ENCODE results near the gene DNAJB2. TPM values are rescaled to one million over a fixed set of nuclear protein-coding genes. Genes with fewer than 3 reads are reported as not detected.

DNAJB2 gene
- total RNA-seq: 21.7 and 47.6 TPM in 2 replicates

DNA sequence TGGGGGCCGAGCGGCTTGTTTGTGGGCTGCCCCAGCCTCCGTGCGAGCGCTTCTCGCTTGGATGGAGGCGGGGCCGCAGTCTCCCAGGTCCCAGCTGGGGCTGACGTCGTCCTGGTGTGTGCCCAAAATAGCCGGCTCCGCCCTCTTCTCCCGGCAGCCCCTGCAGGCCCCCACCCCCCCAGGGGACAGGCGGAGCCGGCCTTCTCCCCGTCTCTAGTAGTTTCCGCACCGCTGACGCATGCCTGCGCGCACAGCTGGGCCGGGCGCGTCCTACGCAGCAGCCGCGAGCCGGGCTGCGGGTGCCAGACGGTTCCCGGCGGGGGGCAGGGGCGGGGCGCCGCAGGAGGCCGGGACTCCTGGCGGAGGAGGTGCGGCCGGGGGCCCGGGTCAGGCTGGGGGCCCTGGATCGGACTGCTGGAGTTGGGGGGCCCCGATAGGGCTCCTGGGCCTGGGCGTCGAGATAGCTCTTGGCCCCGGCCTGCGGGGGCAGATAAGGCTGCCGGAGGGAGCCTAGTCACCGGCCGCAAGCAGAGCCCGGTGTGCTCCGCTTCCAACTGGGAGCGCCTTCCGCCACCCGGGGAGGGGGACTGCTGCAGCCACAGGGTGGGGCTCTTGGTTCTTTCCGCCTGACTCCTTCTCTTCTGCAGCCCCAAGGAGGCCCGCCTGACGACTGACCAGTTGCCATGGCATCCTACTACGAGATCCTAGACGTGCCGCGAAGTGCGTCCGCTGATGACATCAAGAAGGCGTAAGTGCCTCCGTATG is at the start of gene DNAJB2:
Gene DNAJB2, plus strand, starts transcription at position 216 of the 765 bp plus-strand sequence. Its CDS starts 468 bp downstream, at position 684.

GRCh38 chr2:219245148-219245898 is 33.8 kb upstream of the DNAJB2 start, which contains the start of the genes GLB1L and STK16:
Gene GLB1L (minus strand): TSS chr2:219245444. CDS start chr2:219243573, 1,871 bp downstream.
Gene STK16 (plus strand): TSS chr2:219245479. CDS start chr2:219246000, 521 bp downstream.

GRCh38 chr2:219252900-219253752 is 26.0 kb upstream of the DNAJB2 start, which contains the start of gene TUBA4B:
Gene TUBA4B (plus strand): TSS chr2:219253243. CDS start chr2:219253408, 165 bp downstream.

GRCh38 chr2:219253753-219254589 is 25.2 kb upstream of the DNAJB2 start, which contains the start of gene TUBA4A:
Gene TUBA4A (minus strand): TSS chr2:219253918. CDS start chr2:219253858, 60 bp downstream.

DNA sequence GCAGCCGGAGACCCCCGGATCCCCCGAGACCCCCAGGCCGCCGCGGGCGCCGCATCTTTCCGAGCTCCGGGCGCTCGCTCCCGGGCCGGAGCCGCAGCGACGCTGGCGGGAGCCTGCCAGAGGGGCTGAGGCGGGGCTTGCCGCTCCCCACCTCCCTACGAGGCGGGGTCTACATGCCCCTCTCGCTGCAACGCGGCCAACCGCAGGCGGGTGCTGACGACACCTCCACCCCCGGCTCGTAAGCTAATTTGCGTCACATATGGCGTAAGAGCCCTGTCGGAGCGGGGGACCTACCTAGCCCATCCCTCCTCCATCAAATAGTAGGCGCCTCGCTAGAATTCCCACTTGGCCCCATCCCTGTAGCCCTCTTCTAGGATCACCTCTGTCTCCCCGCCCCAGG is 30.1 kb downstream of the DNAJB2 start, which contains the start of gene PTPRN:
Gene PTPRN, minus strand, starts transcription at position 124 of the 400 bp plus-strand sequence. Its CDS starts 69 bp downstream, at position 55.

GRCh38 chr2:219332542-219332941 is 53.4 kb downstream of the DNAJB2 start, which contains the start of gene RESP18:
Gene RESP18 (minus strand): TSS chr2:219332744.

Other genes with a start within 250 kb of the DNAJB2 start
- not detected in 2 replicates for gene CFAP65, start 237.8 kb upstream of the DNAJB2 start, total RNA-seq
- not detected in 2 replicates for gene IHH, start 218.4 kb upstream of the DNAJB2 start, total RNA-seq
- gene NHEJ1, start 118.6 kb upstream of the DNAJB2 start, total RNA-seq: 15.0 and 16.1 TPM in 2 replicates
- gene SLC23A3, start 109.3 kb upstream of the DNAJB2 start, total RNA-seq: 0.58 and 1.7 TPM in 2 replicates
- gene CNPPD1, start 102.4 kb upstream of the DNAJB2 start, total RNA-seq: 16.3 and 25.7 TPM in 2 replicates
- gene RETREG2, start 101.1 kb upstream of the DNAJB2 start, total RNA-seq: 70.2 and 91.9 TPM in 2 replicates
- 20.6 and 23.4 TPM in 2 replicates for gene ZFAND2B, start 72.6 kb upstream of the DNAJB2 start, total RNA-seq
- 57.9 and 62.9 TPM in 2 replicates for gene ABCB6, start 60.4 kb upstream of the DNAJB2 start, total RNA-seq
- gene ATG9A, start 49.7 kb upstream of the DNAJB2 start, total RNA-seq: 36.4 and 39.9 TPM in 2 replicates
- gene ANKZF1, start 49.6 kb upstream of the DNAJB2 start, total RNA-seq: 23.0 and 57.8 TPM in 2 replicates
- 5.8 and 12.7 TPM in 2 replicates for gene GLB1L, start 33.9 kb upstream of the DNAJB2 start, total RNA-seq
- gene STK16, start 33.9 kb upstream of the DNAJB2 start, total RNA-seq: 14.0 and 26.2 TPM in 2 replicates
- gene TUBA4B, start 26.1 kb upstream of the DNAJB2 start, total RNA-seq: not detected in 2 replicates
- gene TUBA4A, start 25.4 kb upstream of the DNAJB2 start, total RNA-seq: 30.2 and 38.0 TPM in 2 replicates
- 2.1 and 12.7 TPM in 2 replicates for gene PTPRN, start 30.0 kb downstream of the DNAJB2 start, total RNA-seq
- gene RESP18, start 53.4 kb downstream of the DNAJB2 start, total RNA-seq: not detected in 2 replicates
- gene DNPEP, start 108.5 kb downstream of the DNAJB2 start, total RNA-seq: 50.0 and 61.2 TPM in 2 replicates
- gene DES, start 139.0 kb downstream of the DNAJB2 start, total RNA-seq: 0.77 and 1.7 TPM in 2 replicates
- 7.9 and 13.0 TPM in 2 replicates for gene SPEG, start 155.5 kb downstream of the DNAJB2 start, total RNA-seq
- gene GMPPA, start 219.5 kb downstream of the DNAJB2 start, total RNA-seq: 50.2 and 71.5 TPM in 2 replicates
- 0.85 TPM in 1 of 2 replicates, not detected in the other for gene ASIC4, start 235.1 kb downstream of the DNAJB2 start, total RNA-seq

Data from regular cardiac myocyte (primary cell).